GM10248 (cell line): ENCODE measurements around the gene AVPI1.

Source experiments
- CTCF ChIA-PET: fragments of 300-600 bp; sonication (Branson Sonifier 250); formaldehyde crosslinking; extraction: SDS; loops from one replicate; lab custom pipeline; 2021; ENCODE audit warnings: antibody characterized with exemption; lab: Yijun Ruan, JAX
- POLR2A ChIA-PET: fragments of 350-650 bp; sonication (Branson Sonifier 250); formaldehyde crosslinking; extraction: SDS; loops from one replicate; lab custom pipeline; 2020; ENCODE audit warnings: antibody characterized with exemption; lab: Yijun Ruan, JAX
- DNase-seq: peaks from one replicate; pipeline ENCODE4 v3.0.0; 2012; ENCODE audit errors: extremely low spot score
- TF ChIP-seq, protein P1 (sequence below): IDR thresholded peaks from 2 replicates; pipeline ENCODE4 v1.5.1; 2012; ENCODE audit warnings: mild to moderate bottlenecking, low read depth; ENCODE audit errors: extremely low read depth, missing control alignments, control extremely low read depth

The AVPI1 gene

DNA sequence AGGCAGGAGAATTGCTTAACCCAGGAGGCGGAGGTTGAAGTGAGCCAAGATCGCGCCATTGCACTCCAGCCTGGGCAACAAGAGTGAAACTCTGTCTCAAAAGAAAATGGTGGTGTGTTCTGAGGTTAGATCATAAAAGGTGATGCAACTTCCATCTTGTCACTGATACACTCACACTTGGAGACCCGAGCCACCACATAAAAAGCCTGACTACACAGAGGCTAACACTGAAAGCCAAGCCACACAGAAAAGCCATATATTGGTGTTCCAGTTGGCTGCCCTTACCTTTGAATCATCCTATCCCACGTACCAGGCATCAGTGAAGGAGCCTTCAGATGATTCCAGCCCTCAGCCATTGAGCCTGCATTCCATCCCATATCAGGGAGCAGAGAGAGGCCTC, 57.8 kb downstream of the AVPI1 start:
- CTCF ChIA-PET = no interaction called here
- POLR2A ChIA-PET = no interaction called here
- TF ChIP-seq, protein P1, sequence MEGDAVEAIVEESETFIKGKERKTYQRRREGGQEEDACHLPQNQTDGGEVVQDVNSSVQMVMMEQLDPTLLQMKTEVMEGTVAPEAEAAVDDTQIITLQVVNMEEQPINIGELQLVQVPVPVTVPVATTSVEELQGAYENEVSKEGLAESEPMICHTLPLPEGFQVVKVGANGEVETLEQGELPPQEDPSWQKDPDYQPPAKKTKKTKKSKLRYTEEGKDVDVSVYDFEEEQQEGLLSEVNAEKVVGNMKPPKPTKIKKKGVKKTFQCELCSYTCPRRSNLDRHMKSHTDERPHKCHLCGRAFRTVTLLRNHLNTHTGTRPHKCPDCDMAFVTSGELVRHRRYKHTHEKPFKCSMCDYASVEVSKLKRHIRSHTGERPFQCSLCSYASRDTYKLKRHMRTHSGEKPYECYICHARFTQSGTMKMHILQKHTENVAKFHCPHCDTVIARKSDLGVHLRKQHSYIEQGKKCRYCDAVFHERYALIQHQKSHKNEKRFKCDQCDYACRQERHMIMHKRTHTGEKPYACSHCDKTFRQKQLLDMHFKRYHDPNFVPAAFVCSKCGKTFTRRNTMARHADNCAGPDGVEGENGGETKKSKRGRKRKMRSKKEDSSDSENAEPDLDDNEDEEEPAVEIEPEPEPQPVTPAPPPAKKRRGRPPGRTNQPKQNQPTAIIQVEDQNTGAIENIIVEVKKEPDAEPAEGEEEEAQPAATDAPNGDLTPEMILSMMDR = no peak
- DNase-seq = no peak

- DNase-seq = no peak
- POLR2A ChIA-PET = no interaction called here
- CTCF ChIA-PET = interaction anchor here (1.1 kb wide), 1 partner anchor 59 kb away, joined by 3 read pairs; no protein-coding TSS in a partner anchor
- TF ChIP-seq, protein P1 = no peak
Observed at GRCh38 chr10:97628228-97628627, 58.8 kb downstream of the AVPI1 start.

DNA sequence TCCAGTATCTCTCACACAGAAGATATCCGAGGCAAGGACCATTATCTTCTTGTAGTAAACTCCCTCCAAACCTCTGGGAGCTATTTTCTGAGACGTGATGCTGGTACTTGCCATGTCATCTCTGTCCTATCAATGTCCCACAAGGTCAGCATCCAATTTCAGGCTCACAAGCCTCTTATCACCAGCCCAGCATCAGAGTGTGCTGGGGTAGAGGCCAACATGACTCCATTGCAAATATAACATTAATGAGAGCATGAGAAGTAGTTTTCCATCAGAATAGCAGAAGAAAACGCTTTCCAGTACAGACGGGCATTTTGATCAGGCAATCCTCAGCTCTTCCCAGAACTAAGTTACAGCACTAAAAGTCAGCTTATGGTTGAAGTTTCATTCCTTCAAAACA, 59.3 kb downstream of the AVPI1 start:
- ChIA-PET CTCF (interaction anchor here (1.1 kb wide), 2 partner anchors 58 to 108 kb away, joined by 3 read pairs; no protein-coding TSS in a partner anchor), POLR2A (no interaction called here)
- DNase-seq = no peak
- TF ChIP-seq, protein P1 = no peak
